ENCODE data around the gene SMYD3. TPM values are rescaled to one million over a fixed set of nuclear protein-coding genes. Genes with fewer than 3 reads are reported as not detected.

SMYD3 gene
- total RNA-seq, 1 donor from 2014 or later = 18.8 TPM

GRCh38 chr1:246515390-246516005 is 8.4 kb upstream of the SMYD3 start:
- no peak for DNase-seq (ENCODE audit: low spot score)

- no peak for DNase-seq (ENCODE audit: low spot score)
These were observed 6.7 kb upstream of the SMYD3 start for GRCh38 chr1:246513619-246514343.

GRCh38 chr1:246513041-246513440 is 6.0 kb upstream of the SMYD3 start:
- DNase-seq (ENCODE audit: low spot score) = no peak

GRCh38 chr1:246512635-246513034 is 5.6 kb upstream of the SMYD3 start:
- no peak for DNase-seq (ENCODE audit: low spot score)

GRCh38 chr1:246512230-246512629 is 5.2 kb upstream of the SMYD3 start:
- no peak for DNase-seq (ENCODE audit: low spot score)

GRCh38 chr1:246511203-246511602 is 4.1 kb upstream of the SMYD3 start:
- no peak for DNase-seq (ENCODE audit: low spot score)

GRCh38 chr1:246510147-246511030 is 3.3 kb upstream of the SMYD3 start:
- no peak for DNase-seq (ENCODE audit: low spot score)

GRCh38 chr1:246508897-246509688 is 2.0 kb upstream of the SMYD3 start:
- DNase-seq (ENCODE audit: low spot score) = no peak

GRCh38 chr1:246506367-246506673 is 759 bp downstream of the SMYD3 start:
- no peak for DNase-seq (ENCODE audit: low spot score)

- DNase-seq (ENCODE audit: low spot score) = no peak
These were observed 3.7 kb downstream of the SMYD3 start for GRCh38 chr1:246503341-246503740.

- no peak for DNase-seq (ENCODE audit: low spot score)
These were observed 9.7 kb downstream of the SMYD3 start for GRCh38 chr1:246497331-246497915.

- peak; percentile 46 for DNase-seq (ENCODE audit: low spot score)
These were observed 14.4 kb downstream of the SMYD3 start for GRCh38 chr1:246492611-246493245.

GRCh38 chr1:246491551-246492053 is 15.5 kb downstream of the SMYD3 start:
- DNase-seq (ENCODE audit: low spot score) = no peak

GRCh38 chr1:246488674-246489073 is 18.4 kb downstream of the SMYD3 start:
- DNase-seq (ENCODE audit: low spot score) = no peak

- no peak for DNase-seq (ENCODE audit: low spot score)
These were observed 23.5 kb downstream of the SMYD3 start for GRCh38 chr1:246483569-246483933.

- DNase-seq (ENCODE audit: low spot score) = no peak
These were observed 24.1 kb downstream of the SMYD3 start for GRCh38 chr1:246482805-246483568.

- DNase-seq (ENCODE audit: low spot score) = no peak
These were observed 28.0 kb downstream of the SMYD3 start for GRCh38 chr1:246479061-246479460.

- DNase-seq (ENCODE audit: low spot score) = no peak
These were observed 29.4 kb downstream of the SMYD3 start for GRCh38 chr1:246477634-246478033.

- DNase-seq (ENCODE audit: low spot score) = no peak
These were observed 30.3 kb downstream of the SMYD3 start for GRCh38 chr1:246476771-246477170.

- DNase-seq (ENCODE audit: low spot score) = no peak
These were observed 35.4 kb downstream of the SMYD3 start for GRCh38 chr1:246471688-246472087.

All from mucosa of gallbladder (tissue), 1 donor.